ENCODE data around the gene ZNF496. TPM values are rescaled to one million over a fixed set of nuclear protein-coding genes. Genes with fewer than 3 reads are reported as not detected.
A peak's percentile ranks its signal among the peaks of the same experiment; 100 is the strongest.

Gene ZNF496
- total RNA-seq, 1 experiment from 2014 or later = 21.4 TPM

DNA sequence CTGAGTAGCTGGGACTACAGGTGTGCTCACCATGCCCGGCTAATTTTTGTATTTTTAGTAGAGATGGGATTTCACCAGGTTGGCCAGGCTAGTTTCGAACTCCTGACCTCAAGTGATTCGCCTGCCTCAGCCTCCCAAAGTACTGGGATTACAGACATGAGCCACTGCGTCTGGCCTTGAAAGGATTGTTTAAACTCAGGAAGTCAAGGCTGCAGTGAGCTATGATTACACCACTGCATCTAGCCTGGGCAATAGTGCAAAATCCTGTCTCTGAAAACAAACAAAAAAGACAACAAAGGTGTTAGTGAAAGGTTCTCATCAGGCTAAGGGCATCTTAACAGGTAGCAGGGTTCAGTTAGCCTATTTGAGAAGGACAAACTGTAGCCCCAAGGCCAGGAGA, 14.2 kb upstream of the ZNF496 start:
- DNase-seq (ENCODE audit: low read depth, low spot score) (no peak), ATAC-seq (no peak)
- TF ChIP-seq, protein P1, sequence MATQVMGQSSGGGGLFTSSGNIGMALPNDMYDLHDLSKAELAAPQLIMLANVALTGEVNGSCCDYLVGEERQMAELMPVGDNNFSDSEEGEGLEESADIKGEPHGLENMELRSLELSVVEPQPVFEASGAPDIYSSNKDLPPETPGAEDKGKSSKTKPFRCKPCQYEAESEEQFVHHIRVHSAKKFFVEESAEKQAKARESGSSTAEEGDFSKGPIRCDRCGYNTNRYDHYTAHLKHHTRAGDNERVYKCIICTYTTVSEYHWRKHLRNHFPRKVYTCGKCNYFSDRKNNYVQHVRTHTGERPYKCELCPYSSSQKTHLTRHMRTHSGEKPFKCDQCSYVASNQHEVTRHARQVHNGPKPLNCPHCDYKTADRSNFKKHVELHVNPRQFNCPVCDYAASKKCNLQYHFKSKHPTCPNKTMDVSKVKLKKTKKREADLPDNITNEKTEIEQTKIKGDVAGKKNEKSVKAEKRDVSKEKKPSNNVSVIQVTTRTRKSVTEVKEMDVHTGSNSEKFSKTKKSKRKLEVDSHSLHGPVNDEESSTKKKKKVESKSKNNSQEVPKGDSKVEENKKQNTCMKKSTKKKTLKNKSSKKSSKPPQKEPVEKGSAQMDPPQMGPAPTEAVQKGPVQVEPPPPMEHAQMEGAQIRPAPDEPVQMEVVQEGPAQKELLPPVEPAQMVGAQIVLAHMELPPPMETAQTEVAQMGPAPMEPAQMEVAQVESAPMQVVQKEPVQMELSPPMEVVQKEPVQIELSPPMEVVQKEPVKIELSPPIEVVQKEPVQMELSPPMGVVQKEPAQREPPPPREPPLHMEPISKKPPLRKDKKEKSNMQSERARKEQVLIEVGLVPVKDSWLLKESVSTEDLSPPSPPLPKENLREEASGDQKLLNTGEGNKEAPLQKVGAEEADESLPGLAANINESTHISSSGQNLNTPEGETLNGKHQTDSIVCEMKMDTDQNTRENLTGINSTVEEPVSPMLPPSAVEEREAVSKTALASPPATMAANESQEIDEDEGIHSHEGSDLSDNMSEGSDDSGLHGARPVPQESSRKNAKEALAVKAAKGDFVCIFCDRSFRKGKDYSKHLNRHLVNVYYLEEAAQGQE (IDR thresholded peaks at IDR 0.05; ENCODE audit: insufficient read depth in 1 of 2, low read depth in 2 of 2, low read length in 1 of 2) = no peak
- TF ChIP-seq POLR2AphosphoS5 (IDR thresholded peaks at IDR 0.05; ENCODE audit: low read depth, low read length) (no peak), SIN3A (IDR thresholded peaks at IDR 0.05; ENCODE audit: borderline replicate concordance, insufficient read depth, low read depth, low read length) (no peak), TCF7L2 (IDR thresholded peaks at IDR 0.05; ENCODE audit: low read depth, low read length) (no peak)
- TF ChIP-seq, protein P2, sequence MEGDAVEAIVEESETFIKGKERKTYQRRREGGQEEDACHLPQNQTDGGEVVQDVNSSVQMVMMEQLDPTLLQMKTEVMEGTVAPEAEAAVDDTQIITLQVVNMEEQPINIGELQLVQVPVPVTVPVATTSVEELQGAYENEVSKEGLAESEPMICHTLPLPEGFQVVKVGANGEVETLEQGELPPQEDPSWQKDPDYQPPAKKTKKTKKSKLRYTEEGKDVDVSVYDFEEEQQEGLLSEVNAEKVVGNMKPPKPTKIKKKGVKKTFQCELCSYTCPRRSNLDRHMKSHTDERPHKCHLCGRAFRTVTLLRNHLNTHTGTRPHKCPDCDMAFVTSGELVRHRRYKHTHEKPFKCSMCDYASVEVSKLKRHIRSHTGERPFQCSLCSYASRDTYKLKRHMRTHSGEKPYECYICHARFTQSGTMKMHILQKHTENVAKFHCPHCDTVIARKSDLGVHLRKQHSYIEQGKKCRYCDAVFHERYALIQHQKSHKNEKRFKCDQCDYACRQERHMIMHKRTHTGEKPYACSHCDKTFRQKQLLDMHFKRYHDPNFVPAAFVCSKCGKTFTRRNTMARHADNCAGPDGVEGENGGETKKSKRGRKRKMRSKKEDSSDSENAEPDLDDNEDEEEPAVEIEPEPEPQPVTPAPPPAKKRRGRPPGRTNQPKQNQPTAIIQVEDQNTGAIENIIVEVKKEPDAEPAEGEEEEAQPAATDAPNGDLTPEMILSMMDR (IDR thresholded peaks at IDR 0.05) = no peak
- ChIA-PET CTCF (no interaction called here), POLR2A (no interaction called here)
- in situ Hi-C loops (cut with HindIII; ENCODE audit: low pct_unique_long_range_greater_than_20kb, low sequenced_read_pairs) = no loop called here
- no peaks in the 10 kb centered on the region for H3K9me3 ChIP-seq (ENCODE audit: control insufficient read depth, insufficient read depth, low read depth, low read length)
- no TSS peak for BruUV-seq (replicated peaks)
- H3K27me3 ChIP-seq (ENCODE audit: control insufficient read depth, insufficient read depth, low read length) = no peaks in the 10 kb centered on the region
- H3K4me3 ChIP-seq (ENCODE audit: low read depth in 2 of 2, low read length in 2 of 2) = no peak overlapping the region
- no peaks in the 10 kb centered on the region for H3K4me1 ChIP-seq (ENCODE audit: control insufficient read depth, insufficient read depth, low read length)
- H3K36me3 ChIP-seq (ENCODE audit: control insufficient read depth, insufficient read depth, low read length) = no peaks in the 10 kb centered on the region
- intact Hi-C loops (cut with micrococcal nuclease; ENCODE audit: unreplicated experiment) = no loop called here
- no peak overlapping the region for H3K27ac ChIP-seq (ENCODE audit: low read length)

DNA sequence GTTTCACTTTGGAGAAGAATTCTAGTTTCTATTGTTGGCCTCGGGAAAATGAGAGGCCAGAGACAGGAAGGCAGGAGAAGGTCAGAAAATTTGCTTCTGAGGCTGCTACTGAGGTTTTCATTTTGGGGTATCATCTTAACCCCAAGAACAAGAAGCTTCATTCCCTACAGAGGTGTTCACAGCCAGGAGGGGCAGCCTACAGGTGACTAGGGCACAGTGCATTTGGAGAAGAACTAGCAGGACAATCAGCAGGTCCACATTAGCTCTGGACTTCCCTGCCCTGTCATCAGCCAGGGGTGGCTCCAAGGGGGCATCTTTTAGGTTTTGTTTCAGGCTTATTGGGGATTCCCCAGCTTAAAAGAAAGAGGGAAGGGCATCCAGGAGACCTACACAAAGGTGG, 12.1 kb upstream of the ZNF496 start:
- Histone ChIP-seq H3K27ac (ENCODE audit: low read length) (no peak overlapping the region), H3K4me3 (ENCODE audit: low read depth in 2 of 2, low read length in 2 of 2) (no peak overlapping the region), H3K27me3 (ENCODE audit: control insufficient read depth, insufficient read depth, low read length) (no peaks in the 10 kb centered on the region), H3K36me3 (ENCODE audit: control insufficient read depth, insufficient read depth, low read length) (no peaks in the 10 kb centered on the region), H3K9me3 (ENCODE audit: control insufficient read depth, insufficient read depth, low read depth, low read length) (no peaks in the 10 kb centered on the region), H3K4me1 (ENCODE audit: control insufficient read depth, insufficient read depth, low read length) (no peaks in the 10 kb centered on the region)
- ChIA-PET CTCF (no interaction called here), POLR2A (no interaction called here)
- BruUV-seq (replicated peaks) = TSS peak; percentile 29
- TF ChIP-seq, protein P2 (IDR thresholded peaks at IDR 0.05) = no peak
- TF ChIP-seq SIN3A (IDR thresholded peaks at IDR 0.05; ENCODE audit: borderline replicate concordance, insufficient read depth, low read depth, low read length) = no peak
- intact Hi-C loops (cut with micrococcal nuclease; ENCODE audit: unreplicated experiment) = no loop called here
- DNase-seq (ENCODE audit: low read depth, low spot score) = no peak
- in situ Hi-C loops (cut with HindIII; ENCODE audit: low pct_unique_long_range_greater_than_20kb, low sequenced_read_pairs) = no loop called here
- ATAC-seq = no peak
